ENCODE results near the gene ENTREP1.

The ENTREP1 gene

GRCh38 chr9:69322256-69322655, 2.8 kb upstream of the ENTREP1 start:
- DNase-seq (ENCODE audit: low read depth in 2 of 2), result no peak

GRCh38 chr9:69323861-69324260, 1.2 kb upstream of the ENTREP1 start:
- DNase-seq (ENCODE audit: low read depth in 2 of 2), result no peak

- DNase-seq (ENCODE audit: low read depth in 2 of 2), result no peak
Observed at GRCh38 chr9:69325409-69326212, 596 bp downstream of the ENTREP1 start.

- DNase-seq (ENCODE audit: low read depth in 2 of 2), result no peak
Observed at GRCh38 chr9:69326261-69326660, 1.2 kb downstream of the ENTREP1 start.

- DNase-seq (ENCODE audit: low read depth in 2 of 2), result no peak
Observed at GRCh38 chr9:69330580-69330979, 5.6 kb downstream of the ENTREP1 start.

GRCh38 chr9:69331444-69331843, 6.4 kb downstream of the ENTREP1 start:
- DNase-seq (ENCODE audit: low read depth in 2 of 2), result no peak

- no peak for DNase-seq (ENCODE audit: low read depth in 2 of 2)
Observed at GRCh38 chr9:69332067-69332685, 7.2 kb downstream of the ENTREP1 start.

GRCh38 chr9:69333716-69334115, 8.7 kb downstream of the ENTREP1 start:
- DNase-seq (ENCODE audit: low read depth in 2 of 2), result no peak

- DNase-seq (ENCODE audit: low read depth in 2 of 2), result no peak
Observed at GRCh38 chr9:69334317-69334716, 9.3 kb downstream of the ENTREP1 start.

GRCh38 chr9:69339620-69340019, 14.6 kb downstream of the ENTREP1 start:
- DNase-seq (ENCODE audit: low read depth in 2 of 2), result no peak

GRCh38 chr9:69340631-69341030, 15.6 kb downstream of the ENTREP1 start:
- no peak for DNase-seq (ENCODE audit: low read depth in 2 of 2)

- no peak for DNase-seq (ENCODE audit: low read depth in 2 of 2)
Observed at GRCh38 chr9:69342769-69343168, 17.8 kb downstream of the ENTREP1 start.

- no peak for DNase-seq (ENCODE audit: low read depth in 2 of 2)
Observed at GRCh38 chr9:69344459-69344858, 19.4 kb downstream of the ENTREP1 start.

- no peak for DNase-seq (ENCODE audit: low read depth in 2 of 2)
Observed at GRCh38 chr9:69346596-69347390, 21.8 kb downstream of the ENTREP1 start.

GRCh38 chr9:69347607-69348006, 22.6 kb downstream of the ENTREP1 start:
- no peak for DNase-seq (ENCODE audit: low read depth in 2 of 2)

GRCh38 chr9:69351227-69351626, 26.2 kb downstream of the ENTREP1 start:
- no peak for DNase-seq (ENCODE audit: low read depth in 2 of 2)

GRCh38 chr9:69355232-69355631, 30.2 kb downstream of the ENTREP1 start:
- DNase-seq (ENCODE audit: low read depth in 2 of 2), result no peak

GRCh38 chr9:69357030-69357775, 32.2 kb downstream of the ENTREP1 start:
- DNase-seq (ENCODE audit: low read depth in 2 of 2), result no peak

- DNase-seq (ENCODE audit: low read depth in 2 of 2), result no peak
Observed at GRCh38 chr9:69357821-69358220, 32.8 kb downstream of the ENTREP1 start.

- no peak for DNase-seq (ENCODE audit: low read depth in 2 of 2)
Observed at GRCh38 chr9:69363191-69363590, 38.2 kb downstream of the ENTREP1 start.

- no peak for DNase-seq (ENCODE audit: low read depth in 2 of 2)
Observed at GRCh38 chr9:69364510-69365150, 39.6 kb downstream of the ENTREP1 start.
